H9 (cell line): ENCODE data around the gene PIPOX. TPM values are rescaled to one million over a fixed set of nuclear protein-coding genes. Genes with fewer than 3 reads are reported as not detected.

Experiments
- DNase-seq: peaks from one replicate; pipeline ENCODE4 v3.0.0-alpha.2; 2017
- H2AFZ ChIP-seq: one replicate; pipeline ENCODE4 v1.6.1; 2013; ENCODE audit warnings: mild to moderate bottlenecking, low read length, control low read depth, moderate library complexity
- H2AK5ac ChIP-seq: 2 replicates; pipeline ENCODE4 v1.6.1; 2013; ENCODE audit warnings: low read length, control low read depth, mixed read lengths; ENCODE audit not compliant: insufficient read length
- H2BK120ac ChIP-seq: one replicate; pipeline ENCODE4 v1.6.1; 2013; ENCODE audit warnings: low read depth, mild to moderate bottlenecking, low read length, control low read depth, inconsistent platforms; ENCODE audit not compliant: poor library complexity, severe bottlenecking
- H2BK12ac ChIP-seq: 2 replicates; pipeline ENCODE4 v1.6.1; 2013; ENCODE audit warnings: low read length, control low read depth, mixed read lengths, low read depth; ENCODE audit not compliant: insufficient read length
- H2BK15ac ChIP-seq: 2 replicates; pipeline ENCODE4 v1.6.1; 2013; ENCODE audit warnings: low read depth, low read length, control low read depth
- H2BK20ac ChIP-seq: one replicate; pipeline ENCODE4 v1.6.1; 2013; ENCODE audit warnings: low read depth, mild to moderate bottlenecking, low read length, control low read depth, inconsistent platforms; ENCODE audit not compliant: poor library complexity, severe bottlenecking
- H2BK5ac ChIP-seq: 2 replicates; pipeline ENCODE4 v1.6.1; 2013; ENCODE audit warnings: low read length, control low read depth, mixed read lengths; ENCODE audit not compliant: insufficient read length
- H3K14ac ChIP-seq: 2 replicates; pipeline ENCODE4 v1.6.1; 2013; ENCODE audit warnings: low read length, control low read depth; ENCODE audit not compliant: insufficient read depth
- H3K18ac ChIP-seq: 2 replicates; pipeline ENCODE4 v1.6.1; 2013; ENCODE audit warnings: low read depth, mild to moderate bottlenecking, mixed read lengths, low read length, control low read depth; ENCODE audit not compliant: insufficient read length
- H3K23ac ChIP-seq: 2 replicates; pipeline ENCODE4 v1.6.1; 2013; ENCODE audit warnings: low read length, control low read depth, mixed read lengths, low read depth; ENCODE audit not compliant: insufficient read length
- H3K23me2 ChIP-seq: 2 replicates; pipeline ENCODE4 v1.6.1; 2013; ENCODE audit warnings: low read depth, mild to moderate bottlenecking, mixed read lengths, low read length, control low read depth; ENCODE audit not compliant: insufficient read length, poor library complexity, severe bottlenecking
- H3K27ac ChIP-seq: 2 replicates; pipeline ENCODE4 v1.5.1; 2013; ENCODE audit warnings: low read length, control low read depth, mixed read lengths, low read depth; ENCODE audit not compliant: insufficient read length
- H3K27me3 ChIP-seq: 2 replicates; pipeline ENCODE4 v1.6.1; 2013; ENCODE audit warnings: low read length, control low read depth, inconsistent platforms; ENCODE audit not compliant: insufficient read depth
- H3K4ac ChIP-seq: 2 replicates; pipeline ENCODE4 v1.6.1; 2013; ENCODE audit warnings: low read depth, mild to moderate bottlenecking, control low read depth, inconsistent platforms, low read length, moderate library complexity
- H3K4me1 ChIP-seq: 2 replicates; pipeline ENCODE4 v1.6.1; 2013; ENCODE audit warnings: low read length, control low read depth, inconsistent platforms; ENCODE audit not compliant: insufficient read depth
- H3K4me2 ChIP-seq: 2 replicates; pipeline ENCODE4 v1.6.1; 2013; ENCODE audit warnings: low read length, control low read depth, mixed read lengths; ENCODE audit not compliant: insufficient read length, insufficient read depth
- H3K56ac ChIP-seq: 2 replicates; pipeline ENCODE4 v1.6.1; 2013; ENCODE audit warnings: low read depth, mild to moderate bottlenecking, mixed read lengths, low read length, control low read depth; ENCODE audit not compliant: insufficient read length
- H3K79me1 ChIP-seq: 2 replicates; pipeline ENCODE4 v1.6.1; 2013; ENCODE audit warnings: low read depth, mild to moderate bottlenecking, moderate library complexity, low read length, control low read depth, inconsistent platforms; ENCODE audit not compliant: insufficient read depth, poor library complexity, severe bottlenecking
- H3K79me2 ChIP-seq: 2 replicates; pipeline ENCODE4 v1.6.1; 2013; ENCODE audit warnings: low read length, control low read depth, inconsistent platforms; ENCODE audit not compliant: insufficient read depth
- H3K9ac ChIP-seq: 2 replicates; pipeline ENCODE4 v1.6.1; 2013; ENCODE audit warnings: low read length, control low read depth, mixed read lengths; ENCODE audit not compliant: insufficient read length; ENCODE audit errors: extremely low read depth
- H3K9me3 ChIP-seq: one replicate; pipeline ENCODE4 v1.6.1; 2013; ENCODE audit warnings: low read depth, low read length, inconsistent platforms; ENCODE audit not compliant: control insufficient read depth
- H3T11ph ChIP-seq: one replicate; pipeline ENCODE4 v1.6.1; 2013; ENCODE audit warnings: mild to moderate bottlenecking, low read length, control low read depth, inconsistent platforms
- H4K20me1 ChIP-seq: one replicate; pipeline ENCODE4 v1.6.1; 2013; ENCODE audit not compliant: control insufficient read depth, insufficient read length, insufficient read depth
- H4K5ac ChIP-seq: 2 replicates; pipeline ENCODE4 v1.6.1; 2013; ENCODE audit warnings: low read depth, mild to moderate bottlenecking, mixed read lengths, low read length, control low read depth; ENCODE audit not compliant: insufficient read length
- H4K8ac ChIP-seq: replicated peaks from 2 replicates; pipeline ENCODE4 v1.6.1; 2013; ENCODE audit warnings: low read length, control low read depth, mixed read lengths, low read depth; ENCODE audit not compliant: insufficient read length
- H4K91ac ChIP-seq: 2 replicates; pipeline ENCODE4 v1.6.1; 2013; ENCODE audit warnings: low read depth, mild to moderate bottlenecking, moderate library complexity, mixed read lengths, low read length, control low read depth; ENCODE audit not compliant: insufficient read length
- H3K27ac Mint-ChIP-seq, 3 experiments: 2 replicates in 2 of 3; 3 replicates in 1 of 3; pipeline ENCODE4 v1.8.0; 2020 to 2021; ENCODE audit warnings: mixed read lengths in 3 of 3, mild to moderate bottlenecking in 1 of 3, moderate library complexity in 1 of 3
- H3K27me3 Mint-ChIP-seq: 2 replicates; pipeline ENCODE4 v1.8.0; 2021; ENCODE audit warnings: low read depth, mild to moderate bottlenecking, moderate library complexity, mixed read lengths
- H3K36me3 Mint-ChIP-seq, 3 experiments: 2 replicates in 2 of 3; 3 replicates in 1 of 3; pipeline ENCODE4 v1.8.0; 2020 to 2021; ENCODE audit warnings: low read depth in 3 of 3, mixed read lengths in 3 of 3; ENCODE audit not compliant: insufficient read depth in 1 of 3
- H3K4me1 Mint-ChIP-seq, 2 experiments: 2 replicates each; pipeline ENCODE4 v1.8.0; 2020; ENCODE audit warnings: mixed read lengths in 2 of 2
- H3K4me3 Mint-ChIP-seq, 2 experiments: 2 replicates in 1 of 2; 3 replicates in 1 of 2; pipeline ENCODE4 v1.8.0; 2020 to 2021; ENCODE audit warnings: mild to moderate bottlenecking in 2 of 2, mixed read lengths in 2 of 2, moderate library complexity in 1 of 2
- H3K9me3 Mint-ChIP-seq, 2 experiments: 2 replicates in 1 of 2; 3 replicates in 1 of 2; pipeline ENCODE4 v1.8.0; 2020; ENCODE audit warnings: mild to moderate bottlenecking in 2 of 2, mixed read lengths in 2 of 2, moderate library complexity in 1 of 2
- WGBS: extraction: QIAGEN DNeasy Blood & Tissue Kit; methylation state at CpG from one replicate; pipeline ENCODE4 v1.1.7; 2013; ENCODE audit warnings: missing lambda C conversion rate, low lambda C conversion rate, mixed read lengths; ENCODE audit not compliant: insufficient read length; ENCODE audit errors: extremely low coverage; 5-methylcytosine and 5-hydroxymethylcytosine counted together
- total RNA-seq: library from RNA; stranded (reverse); gene quantifications from 2 replicates; pipeline ENCODE4 v1.2.1, GENCODE V29; 2021
- TF ChIP-seq, protein P1 (sequence below): fragments of 200-600 bp; sonication (generic); conservative IDR thresholded peaks from 3 replicates; pipeline ENCODE4 v1.8.0; 2021; ENCODE audit warnings: antibody characterized with exemption, mild to moderate bottlenecking

Gene PIPOX
- total RNA-seq, 1 experiment from 2014 or later: 30.1 TPM

DNA sequence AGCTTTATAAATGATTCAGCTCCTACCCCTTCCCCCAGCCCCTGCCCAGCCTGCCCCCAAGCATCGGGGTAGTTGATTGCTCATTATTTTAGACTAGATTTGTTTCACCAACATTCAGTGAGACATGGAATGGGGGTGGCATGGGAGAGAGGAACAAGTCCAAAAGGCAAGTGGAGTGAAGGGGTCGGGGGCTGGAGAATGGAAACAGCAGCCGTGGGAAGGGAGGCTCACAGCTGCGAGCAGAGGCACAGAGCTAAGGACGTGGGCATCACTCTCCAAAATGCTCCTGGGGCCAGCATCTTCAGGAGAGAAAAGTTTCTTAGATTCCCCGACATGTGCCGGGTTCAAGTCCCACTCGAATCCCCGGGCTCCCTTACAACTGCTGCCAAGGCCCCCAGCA lies 19.3 kb downstream of the PIPOX start:
- Histone ChIP-seq H3K23ac (no peak overlapping the region), H4K91ac (no peak overlapping the region), H3K79me1 (no peaks in the 10 kb centered on the region)

More for the DNA sequence above, 19.3 kb downstream of the PIPOX start:
- Histone ChIP-seq H3K9ac (no peak overlapping the region), H2BK12ac (no peak overlapping the region), H4K5ac (no peak overlapping the region), H3K4me1 (peaks cover 7% of the 10 kb centered on the region; the same call in 1 of the 2 replicates), H3K9me3 (no peaks in the 10 kb centered on the region), H3K4me2 (no peak overlapping the region), H3K27me3 (no peaks in the 10 kb centered on the region), H4K20me1 (no peaks in the 10 kb centered on the region), H3K79me2 (no peaks in the 10 kb centered on the region), H2BK15ac (no peak overlapping the region), H3K27ac (no peak overlapping the region), H2BK5ac (no peak overlapping the region), H2BK120ac (no peak overlapping the region), H3K14ac (peak overlapping the region; percentile 50; the same call in 1 of the 2 replicates), H3K4ac (no peak overlapping the region), H3K23me2 (no peaks in the 10 kb centered on the region), H3K18ac (no peak overlapping the region), H2AFZ (no peak overlapping the region), H3K56ac (no peak overlapping the region), H2AK5ac (no peak overlapping the region), H4K8ac (no peak overlapping the region), H3T11ph (no peak overlapping the region), H2BK20ac (no peak overlapping the region)
- no peak for DNase-seq
- no CpG with 5 or more reads among the region's 9 CpGs for WGBS
- Mint-ChIP-seq H3K4me1 (peaks cover 51 to 59% of the 10 kb centered on the region in 2 experiments), H3K4me3 (0 out of 5 replicates have a peak overlapping the region, but pooled peaks of 1 of the 2 experiments have one; percentile 8), H3K9me3 (no peaks in the 10 kb centered on the region), H3K27ac (peak overlapping the region in 2 of 3 experiments; percentile 9 to 80; a peak in 4 of 7 replicates), H3K27me3 (no peaks in the 10 kb centered on the region), H3K36me3 (no peaks in the 10 kb centered on the region)
- TF ChIP-seq, protein P1, sequence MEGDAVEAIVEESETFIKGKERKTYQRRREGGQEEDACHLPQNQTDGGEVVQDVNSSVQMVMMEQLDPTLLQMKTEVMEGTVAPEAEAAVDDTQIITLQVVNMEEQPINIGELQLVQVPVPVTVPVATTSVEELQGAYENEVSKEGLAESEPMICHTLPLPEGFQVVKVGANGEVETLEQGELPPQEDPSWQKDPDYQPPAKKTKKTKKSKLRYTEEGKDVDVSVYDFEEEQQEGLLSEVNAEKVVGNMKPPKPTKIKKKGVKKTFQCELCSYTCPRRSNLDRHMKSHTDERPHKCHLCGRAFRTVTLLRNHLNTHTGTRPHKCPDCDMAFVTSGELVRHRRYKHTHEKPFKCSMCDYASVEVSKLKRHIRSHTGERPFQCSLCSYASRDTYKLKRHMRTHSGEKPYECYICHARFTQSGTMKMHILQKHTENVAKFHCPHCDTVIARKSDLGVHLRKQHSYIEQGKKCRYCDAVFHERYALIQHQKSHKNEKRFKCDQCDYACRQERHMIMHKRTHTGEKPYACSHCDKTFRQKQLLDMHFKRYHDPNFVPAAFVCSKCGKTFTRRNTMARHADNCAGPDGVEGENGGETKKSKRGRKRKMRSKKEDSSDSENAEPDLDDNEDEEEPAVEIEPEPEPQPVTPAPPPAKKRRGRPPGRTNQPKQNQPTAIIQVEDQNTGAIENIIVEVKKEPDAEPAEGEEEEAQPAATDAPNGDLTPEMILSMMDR: no peak
